ENCODE measurements around the gene QRFP.

QRFP gene

GRCh38 chr9:130904070-130905044 lies 7.7 kb upstream of the QRFP start:
- DNase-seq (ENCODE audit: low spot score) = no peak

- no peak for DNase-seq (ENCODE audit: low spot score)
These were observed 6.8 kb upstream of the QRFP start for GRCh38 chr9:130903194-130904069.

- no peak for DNase-seq (ENCODE audit: low spot score)
These were observed 5.9 kb upstream of the QRFP start for GRCh38 chr9:130902204-130903185.

- no peak for DNase-seq (ENCODE audit: low spot score)
These were observed 5.0 kb upstream of the QRFP start for GRCh38 chr9:130901498-130902203.

- no peak for DNase-seq (ENCODE audit: low spot score)
These were observed 4.3 kb upstream of the QRFP start for GRCh38 chr9:130900701-130901497.

GRCh38 chr9:130899051-130899748 lies 2.6 kb upstream of the QRFP start:
- no peak for DNase-seq (ENCODE audit: low spot score)

GRCh38 chr9:130898552-130898852 lies 1.9 kb upstream of the QRFP start:
- no peak for DNase-seq (ENCODE audit: low spot score)

GRCh38 chr9:130897848-130898551 lies 1.4 kb upstream of the QRFP start:
- no peak for DNase-seq (ENCODE audit: low spot score)

- no peak for DNase-seq (ENCODE audit: low spot score)
These were observed 616 bp upstream of the QRFP start for GRCh38 chr9:130897105-130897751.

GRCh38 chr9:130895481-130896232 lies 955 bp downstream of the QRFP start:
- no peak for DNase-seq (ENCODE audit: low spot score)

- DNase-seq (ENCODE audit: low spot score) = no peak
These were observed 1.6 kb downstream of the QRFP start for GRCh38 chr9:130895038-130895437.

- no peak for DNase-seq (ENCODE audit: low spot score)
These were observed 2.1 kb downstream of the QRFP start for GRCh38 chr9:130894546-130894945.

GRCh38 chr9:130893341-130894101 lies 3.1 kb downstream of the QRFP start:
- DNase-seq (ENCODE audit: low spot score) = no peak

- no peak for DNase-seq (ENCODE audit: low spot score)
These were observed 3.9 kb downstream of the QRFP start for GRCh38 chr9:130892477-130893304.

GRCh38 chr9:130891688-130892476 lies 4.7 kb downstream of the QRFP start:
- no peak for DNase-seq (ENCODE audit: low spot score)

All from COLO829 (cell line).